ENCODE results near the gene ATOH8.

ATOH8 gene

DNA sequence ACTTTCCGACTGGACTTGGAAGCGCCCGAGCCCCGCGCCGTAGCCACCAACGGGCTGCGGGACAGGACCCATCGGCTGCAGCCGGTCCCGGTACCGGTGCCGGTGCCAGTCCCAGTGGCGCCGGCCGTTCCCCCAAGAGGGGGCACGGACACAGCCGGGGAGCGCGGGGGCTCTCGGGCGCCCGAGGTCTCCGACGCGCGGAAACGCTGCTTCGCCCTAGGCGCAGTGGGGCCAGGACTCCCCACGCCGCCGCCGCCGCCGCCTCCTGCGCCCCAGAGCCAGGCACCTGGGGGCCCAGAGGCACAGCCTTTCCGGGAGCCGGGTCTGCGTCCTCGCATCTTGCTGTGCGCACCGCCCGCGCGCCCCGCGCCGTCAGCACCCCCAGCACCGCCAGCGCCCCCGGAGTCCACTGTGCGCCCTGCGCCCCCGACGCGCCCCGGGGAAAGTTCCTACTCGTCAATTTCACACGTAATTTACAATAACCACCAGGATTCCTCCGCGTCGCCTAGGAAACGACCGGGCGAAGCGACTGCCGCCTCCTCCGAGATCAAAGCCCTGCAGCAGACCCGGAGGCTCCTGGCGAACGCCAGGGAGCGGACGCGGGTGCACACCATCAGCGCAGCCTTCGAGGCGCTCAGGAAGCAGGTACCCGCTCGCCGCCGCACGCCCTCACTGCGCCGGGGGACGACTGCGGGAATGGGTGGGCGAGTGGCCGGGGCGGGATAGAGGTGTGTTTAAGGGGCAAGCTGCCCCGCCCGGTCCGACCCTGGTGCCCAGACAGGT, 713 bp downstream of the ATOH8 start:
- no peak for DNase-seq (ENCODE audit: low spot score)

DNA sequence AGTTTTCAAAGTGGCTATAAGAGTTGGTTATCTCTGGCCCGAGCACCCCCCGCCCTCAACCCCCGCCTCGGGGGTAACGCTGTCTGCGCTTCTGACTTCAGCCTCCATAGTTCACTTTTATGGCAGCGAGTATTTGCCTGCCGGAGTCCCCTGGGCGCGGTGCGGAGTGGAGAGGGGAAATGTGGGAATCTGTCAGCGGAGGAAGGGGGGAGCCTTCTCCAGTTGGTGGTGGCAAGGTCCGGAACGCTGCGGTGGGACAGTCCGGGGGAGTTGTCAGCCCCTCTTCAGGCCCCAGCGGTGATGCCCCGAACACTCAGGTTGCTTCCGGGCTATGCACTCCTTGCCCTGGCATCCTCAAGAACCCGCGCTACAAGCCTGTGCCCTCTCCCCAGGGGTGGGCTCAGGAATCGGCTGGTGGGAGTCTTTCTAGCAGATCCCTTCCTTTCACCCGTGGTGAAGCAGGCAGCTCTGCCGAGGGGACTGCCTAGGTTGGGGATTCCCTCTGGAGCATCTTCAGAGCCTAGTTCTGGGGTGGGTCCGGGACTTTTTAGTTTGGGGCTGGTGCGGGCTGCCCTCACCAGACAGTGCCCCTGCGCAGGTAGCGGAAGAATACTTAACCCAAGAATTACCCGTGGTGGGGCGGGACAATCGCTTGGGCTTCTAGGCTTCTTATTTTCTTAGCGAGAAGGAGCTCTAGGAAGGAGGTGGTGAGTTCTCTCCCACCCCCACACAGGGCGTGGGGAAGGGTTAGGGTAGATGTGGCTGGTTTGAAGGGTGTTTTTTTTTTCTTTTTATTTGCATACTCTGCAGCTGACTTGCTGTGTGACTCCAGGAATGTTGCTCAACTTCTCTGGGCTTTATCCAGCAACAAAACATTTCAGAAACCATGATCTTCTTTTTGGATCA, 1.6 kb downstream of the ATOH8 start:
- no peak for DNase-seq (ENCODE audit: low spot score)

DNA sequence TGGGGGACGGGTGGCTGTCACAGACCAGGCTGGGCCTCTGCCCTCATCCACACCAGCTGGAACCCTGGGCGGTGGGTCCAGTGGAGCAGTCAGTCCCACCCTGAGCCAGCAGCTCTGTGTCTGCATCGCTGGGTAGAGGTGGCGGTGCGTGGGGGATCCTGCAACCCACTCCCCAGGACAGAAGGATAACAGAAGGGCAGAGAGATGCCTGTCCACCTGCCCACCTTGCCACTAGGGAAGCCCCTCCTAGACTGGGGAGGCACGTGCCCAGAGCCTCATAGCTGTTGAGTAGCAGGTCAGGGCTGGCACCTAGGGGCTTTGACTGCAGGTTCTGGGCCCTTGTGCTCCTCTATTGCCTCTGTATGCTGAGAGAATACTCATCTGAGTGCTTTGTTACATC, 2.4 kb downstream of the ATOH8 start:
- DNase-seq (ENCODE audit: low spot score): no peak

DNA sequence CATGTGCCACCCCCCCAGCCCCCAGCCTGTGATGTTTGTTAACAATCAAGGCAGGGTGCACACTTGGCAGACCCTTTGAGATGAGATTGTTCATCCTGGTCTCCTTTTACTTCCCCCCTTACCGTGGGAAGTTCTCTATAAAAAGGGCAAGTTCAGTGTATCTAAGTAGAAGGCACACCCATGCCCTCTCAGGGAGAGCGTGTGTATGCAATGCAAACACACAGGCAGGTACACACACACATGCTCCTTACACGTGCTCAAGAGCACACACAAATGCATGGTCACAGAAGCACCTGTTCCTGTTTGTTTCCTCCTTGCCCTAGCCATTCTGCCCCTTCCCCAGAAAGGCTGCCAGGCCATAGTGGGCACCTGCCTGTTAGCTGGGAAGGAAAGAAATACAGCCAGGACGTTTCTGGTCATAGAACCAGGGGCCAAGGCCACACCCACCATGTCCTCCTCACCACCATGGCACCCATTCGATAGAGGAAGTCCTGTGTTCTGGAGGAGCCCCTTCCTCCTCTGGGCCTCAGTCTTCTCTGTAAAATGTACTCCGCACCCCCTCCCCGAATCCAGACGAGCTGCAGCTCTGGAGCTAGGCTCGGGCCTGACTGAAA, 3.1 kb downstream of the ATOH8 start:
- no peak for DNase-seq (ENCODE audit: low spot score)

DNA sequence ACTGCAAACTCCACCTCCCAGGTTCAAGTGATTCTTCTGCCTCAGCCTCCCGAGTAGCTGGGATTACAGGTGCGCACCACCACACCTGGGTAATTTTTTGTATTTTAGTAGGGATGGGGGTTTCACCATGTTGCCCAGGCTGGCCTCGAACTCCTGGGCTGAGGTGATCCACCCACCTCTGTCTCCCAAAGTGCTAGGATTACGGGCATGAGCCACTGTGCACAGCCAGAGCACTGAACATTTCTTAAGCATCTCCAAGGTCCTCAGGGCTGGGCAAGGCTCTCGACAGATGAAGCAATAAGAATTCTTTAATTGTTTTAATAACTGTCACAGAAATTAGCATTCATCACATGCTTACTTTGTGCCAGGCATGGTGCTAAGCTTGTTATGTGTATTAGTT, 4.1 kb downstream of the ATOH8 start:
- DNase-seq (ENCODE audit: low spot score): no peak

DNA sequence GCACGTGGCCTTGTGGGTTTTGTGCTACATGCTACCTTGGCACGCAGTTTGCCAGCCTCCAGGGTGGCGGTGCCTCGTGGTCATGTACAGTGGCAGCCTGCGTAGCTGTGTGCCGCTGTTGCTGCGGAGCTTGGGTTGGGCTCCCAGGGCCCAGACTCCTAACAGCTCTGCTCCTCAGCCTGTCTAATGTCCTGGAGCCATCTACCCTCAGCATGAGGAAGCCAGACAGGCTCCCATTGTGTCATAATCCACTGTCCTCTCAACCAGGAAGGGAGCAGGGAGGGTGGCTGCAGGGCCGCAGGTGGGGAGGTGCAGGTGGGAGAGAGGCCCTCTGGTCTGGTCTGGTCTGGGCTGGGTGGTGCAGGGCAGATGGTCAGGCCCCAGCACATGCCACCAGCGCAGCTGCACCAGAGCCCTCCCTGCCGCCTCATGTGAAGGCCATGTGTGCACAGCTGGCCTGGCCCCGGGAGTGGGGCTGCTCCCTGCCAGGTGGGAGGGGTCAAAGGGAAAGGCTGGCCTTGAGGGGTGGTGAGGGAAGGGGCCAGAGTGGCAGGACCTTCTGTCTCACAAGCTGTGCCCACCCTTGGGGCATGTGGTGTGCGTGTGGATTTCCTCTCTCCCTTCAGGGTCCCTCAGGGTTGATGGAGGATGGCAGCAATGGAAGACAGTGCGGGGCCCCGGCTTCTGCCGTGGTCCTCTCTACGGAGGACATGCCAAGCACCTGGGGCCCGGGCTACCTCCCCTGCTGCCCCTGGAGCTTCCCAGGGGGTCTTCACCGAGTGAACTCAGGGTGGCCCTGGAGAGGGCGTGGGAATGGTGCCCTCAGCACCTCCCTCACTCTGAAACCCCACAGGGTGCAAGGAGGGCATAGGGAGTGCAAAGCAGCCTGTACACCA, 4.8 kb downstream of the ATOH8 start:
- no peak for DNase-seq (ENCODE audit: low spot score)

DNA sequence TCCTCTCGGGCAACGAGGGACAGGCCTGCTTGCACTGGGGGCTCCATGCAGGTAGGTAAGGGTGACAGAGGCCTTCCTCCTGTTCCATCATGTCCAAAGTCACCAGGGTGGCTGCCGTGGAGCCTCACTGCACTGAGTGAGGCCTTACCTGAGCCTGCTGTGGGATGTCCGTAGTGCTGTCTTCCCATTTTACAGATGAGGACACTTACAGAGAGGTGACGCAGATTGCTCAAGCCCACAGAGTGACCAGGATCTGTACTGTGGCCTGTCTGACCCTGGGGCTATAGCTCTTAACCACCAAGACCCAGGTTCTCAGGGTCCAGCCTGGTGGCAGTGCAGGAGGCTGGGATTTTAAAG, 5.4 kb downstream of the ATOH8 start:
- no peak for DNase-seq (ENCODE audit: low spot score)

DNA sequence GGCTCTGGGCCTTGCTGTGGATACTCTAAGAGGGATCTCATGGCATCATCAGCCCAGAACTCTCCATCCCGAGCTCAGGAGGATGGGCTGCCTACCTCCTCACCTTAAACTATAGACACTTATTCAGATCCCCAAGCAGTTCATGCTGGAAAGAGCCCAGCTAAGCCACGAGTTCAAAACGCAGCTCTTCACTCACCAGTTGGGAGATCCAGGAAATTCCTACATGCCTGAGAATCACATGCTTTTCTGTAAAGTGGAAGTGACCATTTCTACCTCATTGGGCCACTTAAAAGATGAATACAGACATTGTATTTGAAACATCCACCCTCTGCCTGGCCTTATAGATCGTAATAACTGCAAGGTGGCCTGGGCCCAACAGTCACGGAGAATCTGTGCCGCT, 6.6 kb downstream of the ATOH8 start:
- DNase-seq (ENCODE audit: low spot score): no peak

DNA sequence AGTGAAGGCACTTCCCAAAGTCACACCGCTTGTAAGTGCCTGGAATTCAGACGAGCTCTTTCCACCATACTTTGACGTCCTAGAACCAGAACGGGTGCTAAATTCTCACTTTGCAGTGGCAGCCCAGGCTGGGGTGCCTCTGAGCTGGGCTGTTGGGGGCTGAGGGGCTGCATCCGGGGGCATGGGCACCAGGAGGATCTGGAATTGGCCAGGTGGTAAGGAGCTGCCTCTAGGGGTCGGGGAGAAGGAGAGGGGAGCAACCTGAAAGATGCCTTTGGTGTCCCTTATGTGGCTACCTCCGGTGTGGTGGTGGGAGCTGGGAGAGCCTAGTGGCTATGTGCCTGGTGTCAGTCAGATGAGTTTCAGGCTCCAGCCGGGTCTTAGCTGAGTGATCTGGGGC, 7.1 kb downstream of the ATOH8 start:
- no peak for DNase-seq (ENCODE audit: low spot score)

DNA sequence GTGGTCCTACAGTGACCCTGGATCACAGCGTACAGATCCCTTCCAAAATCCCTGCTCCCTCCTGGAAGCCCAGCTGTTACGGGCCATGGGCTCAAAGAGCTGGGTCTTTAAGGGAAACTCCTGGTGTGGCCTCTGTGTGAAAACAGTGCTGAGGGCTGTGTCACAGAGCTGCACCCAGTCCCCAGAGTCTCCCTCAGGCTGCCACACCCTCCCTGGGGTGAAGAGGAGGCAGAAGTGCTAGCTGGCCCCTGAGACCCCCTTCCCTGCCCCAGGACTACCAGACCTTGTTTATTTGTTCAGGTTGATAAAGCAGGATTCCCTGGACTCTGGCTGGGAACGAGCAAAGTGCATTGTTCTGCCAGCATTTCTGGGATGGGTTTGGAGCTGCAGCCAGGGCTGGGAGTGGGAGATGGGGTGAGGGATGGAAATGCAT, 7.7 kb downstream of the ATOH8 start:
- DNase-seq (ENCODE audit: low spot score): no peak

DNA sequence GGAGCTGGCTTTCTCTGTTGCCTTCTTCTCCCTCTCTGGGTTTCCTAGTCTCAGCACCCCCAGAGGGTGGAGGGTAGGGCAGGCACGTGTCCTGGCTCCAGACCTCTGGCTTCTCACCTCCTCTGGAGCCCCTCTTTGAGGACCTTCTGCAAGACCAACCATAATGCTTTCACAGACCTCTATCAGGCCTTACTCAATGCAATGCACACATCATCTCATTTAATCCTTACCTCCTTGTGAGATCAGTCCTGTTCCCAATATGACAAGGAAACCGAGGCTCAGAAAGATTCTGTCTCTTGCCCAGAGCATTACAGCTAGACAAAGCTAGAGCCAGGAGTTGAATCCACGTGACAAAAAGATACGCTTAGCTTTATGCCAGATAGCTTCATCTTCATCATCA, 8.2 kb downstream of the ATOH8 start:
- no peak for DNase-seq (ENCODE audit: low spot score)

DNA sequence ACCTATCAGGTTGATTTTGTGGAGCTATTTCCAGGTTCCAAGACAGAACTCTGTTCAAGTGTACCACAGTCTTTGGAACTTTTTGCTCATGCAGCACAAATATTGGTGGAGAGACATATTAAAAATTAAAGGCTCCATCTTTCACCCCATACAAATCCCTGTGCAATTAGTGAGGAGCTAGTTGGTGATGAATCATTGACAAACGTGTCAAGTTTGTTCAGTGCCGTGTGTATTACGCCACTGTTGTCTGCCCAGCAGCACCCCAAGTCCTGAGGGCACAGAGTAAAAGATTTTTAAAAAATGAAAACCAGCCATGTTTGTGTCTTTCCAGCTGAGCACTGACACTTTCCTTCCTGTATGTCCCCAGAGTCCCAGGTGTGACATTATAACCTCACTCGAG, 9.3 kb downstream of the ATOH8 start:
- DNase-seq (ENCODE audit: low spot score): no peak

DNA sequence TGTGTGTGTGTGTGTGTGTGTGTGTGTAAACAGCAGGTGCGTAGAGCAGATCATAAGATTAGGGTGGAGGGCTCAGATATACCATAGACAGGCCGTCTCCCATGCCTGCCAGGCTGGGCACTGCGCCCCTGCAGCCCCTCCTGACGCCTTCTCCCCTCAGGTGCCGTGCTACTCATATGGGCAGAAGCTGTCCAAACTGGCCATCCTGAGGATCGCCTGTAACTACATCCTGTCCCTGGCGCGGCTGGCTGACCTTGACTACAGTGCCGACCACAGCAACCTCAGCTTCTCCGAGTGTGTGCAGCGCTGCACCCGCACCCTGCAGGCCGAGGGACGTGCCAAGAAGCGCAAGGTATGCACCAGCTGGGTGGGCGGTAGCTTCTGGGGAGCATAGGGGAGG, 10.0 kb downstream of the ATOH8 start:
- no peak for DNase-seq (ENCODE audit: low spot score)

DNA sequence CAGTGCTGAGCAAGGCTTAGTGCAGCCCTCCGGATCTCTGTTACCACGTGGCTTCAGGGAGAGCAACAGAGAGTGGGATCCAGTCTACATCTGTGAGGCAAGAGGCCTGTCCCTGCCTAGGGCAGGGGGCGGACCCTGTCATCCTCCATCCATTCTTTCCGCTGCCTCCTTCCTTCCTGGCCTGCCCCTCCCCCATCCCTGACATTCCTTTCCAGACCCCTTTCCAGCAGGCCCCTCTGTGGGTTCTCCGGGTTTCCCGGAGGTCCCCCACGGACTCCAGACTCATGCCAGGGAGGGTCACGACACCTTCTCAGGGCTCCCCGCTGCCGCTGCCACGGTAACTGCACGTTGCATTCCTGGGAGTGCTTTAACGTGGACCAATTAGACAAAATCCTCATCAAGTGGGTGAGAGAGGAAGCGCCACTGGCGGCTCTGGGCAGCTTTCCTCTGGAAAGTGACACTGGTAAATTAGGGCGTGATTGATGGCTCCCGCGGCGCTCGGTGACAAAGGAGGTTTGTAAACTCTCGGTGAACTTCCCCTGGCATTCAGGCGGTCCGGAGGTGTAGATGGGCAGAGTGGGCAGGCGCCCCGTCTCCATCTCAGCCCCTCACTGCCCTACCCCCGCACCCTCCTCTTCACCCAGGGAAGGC, 11.4 kb downstream of the ATOH8 start:
- DNase-seq (ENCODE audit: low spot score): no peak

DNA sequence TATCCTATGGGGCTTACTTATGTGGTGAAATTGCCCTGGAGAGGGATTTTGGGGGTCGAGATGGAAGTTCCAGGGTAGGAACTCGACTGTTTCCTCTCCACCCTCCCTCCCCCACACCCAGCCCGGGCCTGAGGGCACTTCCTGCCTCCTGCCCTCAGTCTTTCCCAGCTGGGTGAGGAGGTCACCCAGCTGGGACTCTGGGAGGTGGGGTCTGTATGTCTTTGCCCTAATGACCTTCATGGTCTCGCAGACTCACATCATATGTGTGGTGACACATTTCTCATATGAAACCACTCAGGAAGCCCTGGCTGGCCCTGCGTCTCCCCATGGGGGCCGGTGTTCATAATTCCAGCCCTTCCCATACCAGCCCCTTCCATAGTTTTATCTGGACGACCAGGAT, 12.4 kb downstream of the ATOH8 start:
- DNase-seq (ENCODE audit: low spot score): no peak

DNA sequence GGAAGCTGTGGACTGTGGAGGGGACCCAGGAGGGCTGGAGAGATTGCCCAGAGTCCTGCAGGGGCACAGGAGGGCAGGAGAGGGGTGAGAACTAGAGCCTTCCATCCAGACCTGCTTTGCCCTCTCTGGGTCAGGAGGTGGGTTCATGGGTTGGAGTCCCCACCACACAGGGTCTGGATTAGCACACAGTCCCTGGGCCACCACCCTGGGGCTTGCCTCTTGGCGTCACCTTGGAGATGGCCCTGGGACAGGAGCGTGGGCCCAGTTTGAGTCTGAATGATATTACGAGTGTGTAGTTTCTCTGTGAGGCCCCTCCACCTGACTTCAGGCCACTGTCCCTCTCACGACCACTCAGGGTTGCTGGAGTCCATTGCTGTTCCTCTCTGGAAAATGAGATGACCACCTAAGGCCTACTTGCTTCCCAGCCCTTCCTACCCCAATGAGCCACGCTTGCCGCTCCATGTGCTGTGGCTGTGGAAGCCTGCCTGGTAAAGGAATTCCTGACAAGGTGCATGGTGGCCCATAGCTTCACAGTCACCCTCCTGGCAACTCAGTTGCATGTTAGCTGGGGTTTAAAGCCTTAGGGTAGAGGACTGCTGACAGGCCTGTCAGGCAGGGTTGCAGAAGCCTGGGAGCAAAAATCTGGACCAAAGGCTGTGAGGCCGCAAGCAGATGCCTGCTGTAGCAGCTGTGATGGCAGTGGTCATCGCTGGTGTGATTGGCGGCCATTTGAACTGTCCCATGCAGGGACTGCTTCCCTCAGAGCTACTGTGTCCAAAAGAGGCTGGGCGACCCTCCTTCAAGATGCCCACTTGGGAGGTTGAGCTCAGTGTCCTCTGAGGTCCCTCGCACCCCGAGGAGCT, 14.2 kb downstream of the ATOH8 start:
- DNase-seq (ENCODE audit: low spot score): no peak

DNA sequence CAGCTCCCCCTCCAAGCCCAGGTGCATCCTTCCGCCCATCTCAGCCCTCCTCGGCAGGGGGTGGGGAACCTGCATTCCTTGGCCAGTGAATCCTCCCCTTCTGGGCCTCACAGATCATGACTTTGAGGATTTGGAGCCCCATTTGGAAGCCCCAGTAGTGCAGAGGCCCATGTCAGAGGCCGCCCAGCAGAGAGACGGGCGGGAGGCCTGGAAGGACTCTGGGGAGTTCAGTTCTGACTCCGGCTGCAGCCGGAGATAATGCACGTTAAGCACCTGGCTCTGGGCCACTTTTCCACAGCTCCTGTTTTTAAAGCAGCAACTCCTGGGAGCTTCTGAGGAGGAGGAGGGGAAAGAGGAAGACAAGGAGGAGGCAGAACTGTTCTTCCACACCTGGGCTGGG, 14.9 kb downstream of the ATOH8 start:
- DNase-seq (ENCODE audit: low spot score): no peak

DNA sequence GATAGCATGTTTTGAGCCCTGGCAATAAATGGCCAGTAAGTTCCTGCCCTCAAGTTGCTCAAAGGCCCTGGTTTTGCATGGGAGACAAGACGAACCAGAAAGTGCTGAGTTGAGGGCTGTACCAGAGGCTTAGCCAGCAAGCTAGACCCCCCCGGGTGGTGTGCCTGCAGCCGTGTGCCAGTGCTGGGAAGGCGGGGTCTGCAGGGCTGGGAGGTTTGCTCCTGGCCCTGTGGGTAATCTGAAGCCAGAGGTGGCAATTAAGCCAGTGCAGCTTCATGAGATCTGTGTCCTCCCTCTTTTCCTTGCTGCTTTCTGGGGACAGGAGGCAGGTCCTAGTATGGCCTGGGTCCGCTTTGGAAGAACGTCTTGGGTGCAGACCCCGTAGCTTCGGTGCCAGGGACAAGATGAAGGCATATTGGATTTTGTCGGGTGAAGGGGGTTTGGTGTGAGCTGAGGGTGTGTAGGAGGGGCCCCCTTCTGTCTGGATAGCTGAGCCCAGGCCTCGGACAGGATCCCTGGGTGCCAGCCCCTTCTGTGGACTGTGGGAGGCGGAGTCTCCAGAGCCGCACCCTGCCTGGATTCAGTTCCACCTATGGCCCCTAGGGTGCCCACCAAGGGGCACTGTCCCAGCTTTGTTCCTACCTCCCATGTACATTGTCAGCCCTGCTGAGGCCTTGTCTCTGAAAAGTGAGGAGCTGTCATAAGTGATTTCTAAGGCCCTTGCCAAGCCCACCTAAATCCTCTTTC, 15.6 kb downstream of the ATOH8 start:
- no peak for DNase-seq (ENCODE audit: low spot score)

DNA sequence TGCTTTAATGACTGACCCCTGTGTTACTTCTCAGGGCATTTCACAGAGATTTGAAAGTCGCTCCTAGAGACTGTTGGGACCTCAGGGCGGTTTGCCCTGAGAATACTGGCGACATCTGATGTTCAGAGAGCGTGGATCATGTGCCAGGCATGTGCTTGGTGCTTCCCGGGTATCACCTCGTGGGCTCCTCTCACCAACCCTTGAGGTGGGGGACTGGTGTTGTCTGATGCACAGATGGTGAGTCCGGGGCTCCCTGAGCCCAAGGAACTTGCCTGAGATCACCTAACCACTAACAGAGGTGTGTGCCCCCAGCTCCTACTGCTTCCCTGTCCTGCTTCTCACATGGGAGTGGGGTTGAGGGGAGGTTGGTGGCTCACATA, 16.2 kb downstream of the ATOH8 start:
- DNase-seq (ENCODE audit: low spot score): no peak

DNA sequence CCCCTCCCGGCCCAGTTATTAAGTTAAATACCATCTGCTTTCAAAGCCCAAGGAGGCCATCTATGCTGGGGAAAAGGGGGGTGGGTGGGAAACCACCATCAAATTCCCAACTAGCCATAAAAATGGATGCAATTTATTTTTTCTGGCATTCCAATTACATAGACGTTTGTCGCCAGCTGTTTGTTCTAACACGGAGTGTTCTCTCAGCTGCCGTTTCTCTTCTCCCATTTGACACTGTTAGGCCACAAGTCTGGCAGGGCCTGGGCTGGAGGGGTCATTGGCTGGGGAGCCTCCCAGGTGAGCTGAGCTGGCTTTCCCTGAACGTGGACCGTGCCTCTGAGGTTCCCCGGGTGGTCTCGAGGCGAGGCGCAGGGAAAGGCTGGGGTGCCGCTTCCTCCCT, 16.6 kb downstream of the ATOH8 start:
- no peak for DNase-seq (ENCODE audit: low spot score)
